Measurements from ENCODE around the gene PLCB3. TPM values are rescaled to one million over a fixed set of nuclear protein-coding genes. Genes with fewer than 3 reads are reported as not detected.
A peak's percentile ranks its signal among the peaks of the same experiment; 100 is the strongest.

The PLCB3 gene
- polyA plus RNA-seq, 1 experiment, result 30.2 TPM

DNA sequence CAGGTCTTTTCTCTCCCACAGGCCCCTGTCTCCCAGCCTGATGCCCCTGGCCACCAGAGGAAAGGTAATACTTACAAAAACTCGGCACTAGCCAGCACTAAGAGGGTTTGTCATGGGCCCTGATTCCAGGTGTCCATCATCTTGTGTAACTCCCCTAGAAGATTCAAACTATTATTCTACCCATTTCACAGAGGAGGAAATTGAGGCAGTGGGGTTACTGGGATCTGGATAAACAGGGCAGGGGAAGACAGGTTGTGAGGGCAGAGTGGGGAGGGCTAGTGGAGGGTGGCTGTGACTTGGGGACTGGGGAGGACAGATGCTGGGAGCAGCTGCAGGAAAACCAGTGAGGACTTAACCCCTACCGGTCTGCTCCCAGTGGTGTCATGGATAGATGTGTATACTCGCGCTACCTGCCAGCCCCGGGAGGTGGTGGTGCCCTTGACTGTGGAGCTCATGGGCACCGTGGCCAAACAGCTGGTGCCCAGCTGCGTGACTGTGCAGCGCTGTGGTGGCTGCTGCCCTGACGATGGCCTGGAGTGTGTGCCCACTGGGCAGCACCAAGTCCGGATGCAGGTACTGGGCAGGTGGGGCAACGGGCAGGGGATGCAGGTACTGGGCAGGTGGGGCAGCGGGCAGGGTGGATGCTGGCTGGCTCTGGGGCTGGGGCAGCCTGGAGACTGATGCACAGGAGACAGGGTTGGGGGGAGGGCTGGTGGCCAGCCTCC is 15.7 kb upstream of the PLCB3 start:
- peaks cover 4% of the 10 kb centered on the region for H3K36me3 ChIP-seq (ENCODE audit: control insufficient read depth, insufficient read depth, low read length)
- POLR2A ChIA-PET, result no interaction called here
- peak overlapping the region; percentile 56 for H3K4me3 ChIP-seq (ENCODE audit: low read depth, low read length)
- DNase-seq (ENCODE audit: low read depth), result no peak
- no peak for TF ChIP-seq CTCF (IDR thresholded peaks at IDR 0.05; ENCODE audit: insufficient read depth, low read depth, low read length)
- no peaks in the 10 kb centered on the region for H3K27me3 ChIP-seq (ENCODE audit: control insufficient read depth, insufficient read depth, low read length)
- CTCF ChIA-PET, result interaction anchor here (0.7 to 4.4 kb wide), 2 partner anchors 16 to 31 kb away, joined by 4 to 18 read pairs; partner anchors contain the start of gene PLCB3

GRCh38 chr11:64237484-64237951 is 13.8 kb upstream of the PLCB3 start:
- POLR2A ChIA-PET, result no interaction called here
- CTCF ChIA-PET, result interaction anchor here (1.1 to 4.4 kb wide), 2 partner anchors 11 to 14 kb away, joined by 3 to 18 read pairs; partner anchors contain the start of genes NUDT22, PLCB3 and TRPT1
- peaks cover 4% of the 10 kb centered on the region for H3K36me3 ChIP-seq (ENCODE audit: control insufficient read depth, insufficient read depth, low read length)
- H3K4me3 ChIP-seq (ENCODE audit: low read depth, low read length), result no peak overlapping the region
- no peak for TF ChIP-seq CTCF (IDR thresholded peaks at IDR 0.05; ENCODE audit: insufficient read depth, low read depth, low read length)
- no peak for DNase-seq (ENCODE audit: low read depth)
- H3K27me3 ChIP-seq (ENCODE audit: control insufficient read depth, insufficient read depth, low read length), result no peaks in the 10 kb centered on the region

DNA sequence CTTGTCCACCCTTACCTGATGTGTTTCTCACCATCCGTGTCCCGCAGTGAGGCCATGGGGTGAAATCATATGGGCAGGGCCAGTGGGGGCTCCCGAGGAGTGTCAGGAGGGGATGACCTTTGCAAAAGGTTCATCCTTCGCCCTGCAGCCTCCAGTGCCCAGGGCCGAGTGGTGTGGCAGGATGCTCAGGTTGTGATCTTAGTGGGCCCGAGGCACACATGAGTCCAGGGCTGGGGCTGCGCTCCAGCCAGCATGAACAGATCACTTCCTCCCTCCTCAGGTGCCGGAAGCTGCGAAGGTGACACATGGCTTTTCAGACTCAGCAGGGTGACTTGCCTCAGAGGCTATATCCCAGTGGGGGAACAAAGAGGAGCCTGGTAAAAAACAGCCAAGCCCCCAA is 13.3 kb upstream of the PLCB3 start:
- H3K27me3 ChIP-seq (ENCODE audit: control insufficient read depth, insufficient read depth, low read length), result no peaks in the 10 kb centered on the region
- TF ChIP-seq CTCF (IDR thresholded peaks at IDR 0.05; ENCODE audit: insufficient read depth, low read depth, low read length), result no peak
- POLR2A ChIA-PET, result no interaction called here
- no peak overlapping the region for H3K4me3 ChIP-seq (ENCODE audit: low read depth, low read length)
- peaks cover 6% of the 10 kb centered on the region for H3K36me3 ChIP-seq (ENCODE audit: control insufficient read depth, insufficient read depth, low read length)
- DNase-seq (ENCODE audit: low read depth), result no peak
- CTCF ChIA-PET, result interaction anchor here (0.6 to 4.4 kb wide), 3 partner anchors 13 to 32 kb away, joined by 3 to 18 read pairs (median 3); partner anchors contain the start of gene PLCB3

GRCh38 chr11:64238999-64239398 is 12.3 kb upstream of the PLCB3 start:
- no peak for DNase-seq (ENCODE audit: low read depth)
- ChIA-PET POLR2A (no interaction called here), CTCF (interaction anchor here (1.0 to 4.4 kb wide), 2 partner anchors 12 to 33 kb away, joined by 3 to 18 read pairs; partner anchors contain the start of gene PLCB3)
- Histone ChIP-seq H3K27me3 (ENCODE audit: control insufficient read depth, insufficient read depth, low read length) (no peaks in the 10 kb centered on the region), H3K36me3 (ENCODE audit: control insufficient read depth, insufficient read depth, low read length) (peaks cover 13% of the 10 kb centered on the region), H3K4me3 (ENCODE audit: low read depth, low read length) (no peak overlapping the region)
- no peak for TF ChIP-seq CTCF (IDR thresholded peaks at IDR 0.05; ENCODE audit: insufficient read depth, low read depth, low read length)

DNA sequence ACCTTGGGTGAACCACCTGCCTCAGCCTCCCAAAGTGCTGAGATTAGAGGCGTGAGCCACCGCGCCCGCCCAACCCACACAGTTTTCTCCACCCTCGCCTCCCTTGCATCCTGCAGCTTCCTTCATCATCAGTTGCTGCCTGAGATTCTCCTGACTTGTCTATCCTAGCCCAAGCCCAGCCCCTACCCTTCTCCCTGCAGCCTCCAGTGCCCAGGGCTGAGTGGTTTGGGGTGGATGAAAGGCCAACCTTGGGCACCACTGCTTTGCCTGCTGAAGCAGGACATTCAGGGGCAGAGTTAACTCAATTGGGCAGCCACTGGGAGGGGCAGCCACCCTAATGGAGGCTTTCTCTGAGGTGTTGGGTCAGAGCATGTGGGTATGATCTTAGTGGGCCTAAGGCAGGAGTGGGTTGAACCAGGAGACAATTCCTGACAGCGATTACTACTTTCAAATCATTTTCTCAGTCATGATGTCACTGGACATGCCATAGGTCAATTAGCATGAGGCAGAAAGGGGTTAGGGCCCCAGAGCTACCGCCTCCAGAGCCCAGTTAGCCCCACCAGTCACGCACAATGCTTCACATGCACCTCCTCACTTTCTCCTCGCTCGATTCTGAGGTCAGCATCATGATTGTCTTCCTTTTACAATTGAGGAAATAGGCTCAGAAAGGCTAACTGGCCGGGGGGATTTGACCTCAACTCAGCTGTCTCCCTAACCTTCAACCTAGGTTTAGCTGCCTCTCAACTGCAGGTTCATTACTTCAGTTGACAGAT is 11.5 kb upstream of the PLCB3 start:
- TF ChIP-seq CTCF (IDR thresholded peaks at IDR 0.05; ENCODE audit: insufficient read depth, low read depth, low read length), result no peak
- no peak for DNase-seq (ENCODE audit: low read depth)
- peaks cover 16% of the 10 kb centered on the region for H3K36me3 ChIP-seq (ENCODE audit: control insufficient read depth, insufficient read depth, low read length)
- peak overlapping the region; percentile 93 for H3K4me3 ChIP-seq (ENCODE audit: low read depth, low read length)
- no peaks in the 10 kb centered on the region for H3K27me3 ChIP-seq (ENCODE audit: control insufficient read depth, insufficient read depth, low read length)
- CTCF ChIA-PET, result interaction anchor here (4.4 kb wide), 1 partner anchor 11 kb away, joined by 18 read pairs; the partner anchor contains the start of gene PLCB3
- POLR2A ChIA-PET, result interaction anchor here (0.6 kb wide), 1 partner anchor 453 kb away, joined by 3 read pairs; no protein-coding TSS in a partner anchor
